ENCODE results near the gene MRPS18A.

DNA sequence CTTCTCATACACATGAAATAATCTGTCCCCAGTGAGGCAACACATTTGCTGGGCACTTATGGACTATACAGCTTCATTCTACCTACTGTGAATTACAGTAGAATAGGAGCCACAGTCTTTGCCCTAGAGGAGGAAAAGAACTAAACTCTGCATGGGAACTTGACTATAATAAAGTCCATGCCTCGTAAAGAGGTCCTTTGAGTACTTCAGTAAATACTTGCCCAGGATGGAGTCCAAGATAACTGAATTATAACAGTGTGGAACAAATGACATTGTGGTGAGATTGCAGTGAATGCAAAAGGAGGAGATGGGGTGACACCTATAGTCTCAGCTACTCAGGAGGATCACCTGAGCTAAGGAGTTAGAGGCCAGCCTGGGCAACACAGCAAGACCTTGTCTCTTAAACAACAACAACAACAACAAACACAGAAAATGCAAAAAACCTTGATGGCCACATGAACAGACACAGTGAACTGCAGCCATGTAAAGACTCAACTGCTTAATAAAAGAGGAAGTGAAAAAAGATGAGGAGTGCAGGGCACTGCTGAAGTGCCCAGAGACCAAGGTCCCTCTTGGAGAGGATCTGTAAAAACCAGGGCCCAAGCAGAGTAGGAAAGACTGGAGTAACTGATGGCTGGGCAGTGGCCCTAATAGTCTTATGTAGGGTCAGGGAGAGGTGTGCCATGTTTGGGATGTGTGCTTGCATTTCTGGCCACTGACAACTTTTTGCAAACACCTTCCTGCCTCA lies 3.7 kb downstream of the MRPS18A start:
- TF ChIP-seq, protein P1, sequence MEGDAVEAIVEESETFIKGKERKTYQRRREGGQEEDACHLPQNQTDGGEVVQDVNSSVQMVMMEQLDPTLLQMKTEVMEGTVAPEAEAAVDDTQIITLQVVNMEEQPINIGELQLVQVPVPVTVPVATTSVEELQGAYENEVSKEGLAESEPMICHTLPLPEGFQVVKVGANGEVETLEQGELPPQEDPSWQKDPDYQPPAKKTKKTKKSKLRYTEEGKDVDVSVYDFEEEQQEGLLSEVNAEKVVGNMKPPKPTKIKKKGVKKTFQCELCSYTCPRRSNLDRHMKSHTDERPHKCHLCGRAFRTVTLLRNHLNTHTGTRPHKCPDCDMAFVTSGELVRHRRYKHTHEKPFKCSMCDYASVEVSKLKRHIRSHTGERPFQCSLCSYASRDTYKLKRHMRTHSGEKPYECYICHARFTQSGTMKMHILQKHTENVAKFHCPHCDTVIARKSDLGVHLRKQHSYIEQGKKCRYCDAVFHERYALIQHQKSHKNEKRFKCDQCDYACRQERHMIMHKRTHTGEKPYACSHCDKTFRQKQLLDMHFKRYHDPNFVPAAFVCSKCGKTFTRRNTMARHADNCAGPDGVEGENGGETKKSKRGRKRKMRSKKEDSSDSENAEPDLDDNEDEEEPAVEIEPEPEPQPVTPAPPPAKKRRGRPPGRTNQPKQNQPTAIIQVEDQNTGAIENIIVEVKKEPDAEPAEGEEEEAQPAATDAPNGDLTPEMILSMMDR (IDR thresholded peaks at IDR 0.05; ENCODE audit: insufficient read depth, low read length, poor library complexity, severe bottlenecking): no peak
- TF ChIP-seq EZH2phosphoT487 (conservative IDR thresholded peaks at IDR 0.05; ENCODE audit: low read length): no peak
